Suppressor macrophage (primary cell): ENCODE measurements around the gene VIT.
"Not testable (repeated sequence)": the region's sequence is repeated elsewhere in the genome, so short reads cannot be mapped to it uniquely, and the experiment has no call there.

Experiments used
- DNase-seq, 4 experiments: peaks; one replicate each; pipeline ENCODE4 v3.0.0-alpha.2; 2020 to 2022

The VIT gene

DNA sequence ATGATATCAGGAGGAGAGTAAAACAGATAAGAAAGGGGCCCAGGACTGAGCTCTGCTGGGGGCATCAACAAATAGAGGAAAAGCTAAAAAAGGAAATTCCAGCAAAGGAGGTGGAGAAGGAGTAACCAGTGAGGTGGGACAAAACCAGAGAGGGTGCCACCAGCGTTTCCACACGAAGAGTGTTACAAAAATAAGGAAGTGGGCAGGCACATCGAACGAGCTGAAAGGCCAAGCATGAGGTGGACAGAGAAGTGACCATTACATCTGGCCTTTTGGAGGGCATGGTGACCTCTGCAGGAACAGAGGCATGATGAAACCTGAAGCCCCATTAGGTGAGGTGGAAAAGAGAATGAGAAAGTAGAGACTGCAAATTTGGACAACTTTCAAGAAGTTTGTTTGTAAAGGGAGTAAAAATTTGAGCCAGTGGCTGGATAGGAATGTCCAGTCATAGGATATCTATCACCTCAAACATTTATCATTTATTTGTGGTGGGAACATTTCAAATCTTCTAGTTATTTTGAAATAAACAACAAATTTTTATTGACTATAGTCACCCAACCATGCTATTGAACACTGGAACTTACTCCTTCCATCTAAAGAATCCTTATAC lies 18.4 kb upstream of the VIT start:
- peak; percentile 9 to 54 (median 42) for DNase-seq

DNA sequence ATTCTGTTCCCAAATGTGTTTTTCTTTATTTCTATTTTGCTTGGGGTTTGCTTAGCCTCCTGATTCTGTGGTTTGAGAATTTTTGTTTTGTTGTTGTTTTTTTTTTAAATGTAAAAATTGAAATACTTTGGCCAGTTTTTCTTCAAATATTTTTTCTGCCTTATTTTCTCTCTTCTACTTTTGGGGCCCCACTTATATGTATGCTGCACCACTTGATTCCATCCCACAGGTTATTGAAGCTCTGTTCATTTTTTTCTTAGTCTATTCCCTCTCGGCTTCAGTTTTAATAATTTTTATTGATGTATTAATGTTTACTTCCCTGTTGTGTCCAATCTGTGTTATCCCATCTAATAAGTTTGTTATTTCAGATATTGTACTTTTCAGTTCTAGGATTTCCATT lies 17.7 kb upstream of the VIT start:
- DNase-seq = no peak

DNA sequence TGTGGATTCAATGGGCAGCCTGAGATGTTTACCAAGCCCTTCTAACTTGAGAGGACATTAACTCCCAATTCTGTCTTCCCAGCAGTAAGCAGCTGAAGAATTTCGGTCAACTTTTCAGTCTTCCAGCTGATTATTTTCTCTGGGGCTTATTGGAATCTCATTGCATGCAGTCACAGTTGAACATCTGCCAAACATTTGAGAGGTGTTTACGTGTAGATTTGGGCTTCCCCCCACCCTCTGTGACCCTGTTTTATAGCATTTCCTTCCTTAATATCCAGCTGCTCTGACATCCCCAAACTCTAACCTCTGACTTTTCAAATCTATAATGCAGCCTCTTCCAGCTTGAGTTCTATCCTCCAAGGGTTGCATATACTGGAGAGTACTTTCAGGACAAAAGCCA lies 16.5 kb upstream of the VIT start:
- no peak for DNase-seq

DNA sequence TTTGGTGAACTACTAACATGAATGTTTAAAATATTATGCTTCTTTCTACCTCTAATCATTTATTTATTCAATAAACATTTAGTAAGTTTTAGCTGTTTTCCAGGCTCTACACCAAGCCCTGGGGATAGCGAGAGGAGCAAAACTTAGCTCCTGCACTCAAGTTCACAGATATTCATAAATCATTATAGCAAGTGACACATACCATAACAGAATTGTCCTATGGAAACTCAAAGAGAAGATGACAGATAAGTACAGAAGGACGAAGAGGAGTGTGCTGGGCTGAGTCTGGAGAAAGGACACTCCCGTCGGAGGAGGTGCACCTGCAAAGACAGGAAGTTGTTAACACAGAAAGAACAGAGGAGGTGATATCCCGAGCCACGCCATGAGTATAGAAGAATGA lies 13.9 kb upstream of the VIT start:
- DNase-seq = no peak

DNA sequence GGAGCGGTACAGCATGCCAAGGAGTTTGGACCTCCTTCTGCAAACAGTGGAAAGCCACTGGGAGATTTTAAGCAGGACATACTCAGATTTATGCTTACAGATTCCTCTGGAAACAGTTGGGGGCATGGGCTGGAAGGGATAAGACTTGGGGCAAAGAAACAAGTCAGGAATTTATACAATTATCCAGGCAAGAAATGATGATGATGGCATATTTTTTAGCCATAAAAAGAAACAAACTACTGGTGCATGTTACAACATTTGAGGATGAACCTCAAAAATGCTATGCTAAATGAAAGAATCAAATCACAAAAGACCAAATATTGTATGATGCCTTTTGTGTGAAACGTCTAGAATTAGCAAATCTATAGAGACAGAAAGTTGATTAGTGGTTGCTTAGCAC lies 13.5 kb upstream of the VIT start:
- DNase-seq = no peak

DNA sequence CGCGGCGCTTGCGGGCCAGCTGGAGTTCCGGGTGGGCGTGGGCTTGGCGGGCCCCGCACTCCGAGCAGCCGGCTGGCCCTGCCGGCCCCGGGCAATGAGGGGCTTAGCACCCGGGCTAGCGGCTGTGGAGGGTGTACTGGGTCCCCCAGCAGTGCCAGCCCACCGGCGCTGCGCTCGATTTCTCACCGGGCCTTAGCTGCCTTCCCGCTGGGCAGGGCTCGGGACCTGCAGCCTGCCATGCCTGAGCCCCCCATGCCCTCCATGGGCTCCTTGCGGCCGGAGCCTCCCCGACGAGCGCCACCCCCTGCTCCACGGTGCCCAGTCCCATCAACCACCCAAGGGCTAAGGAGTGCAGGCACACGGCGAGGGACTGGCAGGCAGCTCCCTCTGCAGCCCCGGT lies 8.2 kb upstream of the VIT start:
- DNase-seq = not testable (repeated sequence)

DNA sequence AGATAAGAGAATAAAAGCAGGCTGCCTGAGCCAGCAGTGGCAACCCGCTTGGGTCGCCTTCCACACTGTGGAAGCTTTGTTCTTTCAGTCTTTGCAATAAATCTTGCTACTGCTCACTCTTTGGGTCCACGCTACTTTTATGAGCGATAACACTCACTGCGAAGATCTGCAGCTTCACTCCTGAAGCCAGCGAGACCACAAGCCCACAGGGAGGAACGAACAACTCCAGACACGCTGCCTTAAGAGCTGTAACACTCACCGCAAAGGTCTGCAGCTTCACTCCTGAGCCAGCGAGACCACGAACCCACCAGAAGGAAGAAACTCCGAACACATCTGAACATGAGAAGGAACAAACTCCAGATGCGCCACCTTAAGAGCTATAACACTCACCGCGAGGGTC lies 7.5 kb upstream of the VIT start:
- DNase-seq = not testable (repeated sequence)

DNA sequence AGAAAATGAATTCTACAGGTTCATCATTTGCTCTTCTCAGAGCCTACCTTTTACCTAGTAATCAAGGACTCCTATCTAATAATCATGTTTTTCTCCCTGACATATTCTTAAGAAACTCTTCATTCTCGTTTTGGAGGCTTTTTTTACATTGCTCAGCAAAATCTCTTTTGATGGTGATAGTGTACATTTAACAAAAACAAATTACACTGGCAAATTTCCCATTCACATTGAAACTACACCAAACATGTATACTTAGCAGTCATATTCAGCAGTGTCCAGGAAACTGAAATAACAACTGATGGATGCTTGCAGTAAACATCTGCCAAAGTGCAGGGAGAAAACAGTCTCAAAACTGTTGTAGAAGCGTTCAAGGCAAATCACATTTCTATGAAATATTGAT lies 4.4 kb upstream of the VIT start:
- no peak for DNase-seq

DNA sequence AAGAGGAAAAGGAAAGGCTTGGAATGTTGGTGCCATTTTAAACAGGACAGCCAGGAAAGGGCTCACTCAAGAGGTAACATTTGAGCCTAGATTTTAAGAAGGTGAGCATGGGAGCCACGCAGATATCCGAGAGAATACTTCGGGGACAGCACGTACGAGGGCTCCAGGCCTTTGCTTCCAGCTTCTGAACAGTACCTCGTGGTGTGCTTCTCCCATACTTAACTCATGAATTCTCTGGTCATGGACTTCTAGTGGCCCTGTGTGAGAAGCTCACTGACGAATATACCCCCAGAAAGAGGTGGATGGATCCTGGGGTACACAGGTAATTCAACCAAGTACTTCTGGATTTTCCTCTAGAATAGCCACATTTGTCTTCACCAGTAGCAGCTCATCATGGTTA lies 2.7 kb upstream of the VIT start:
- no peak for DNase-seq

DNA sequence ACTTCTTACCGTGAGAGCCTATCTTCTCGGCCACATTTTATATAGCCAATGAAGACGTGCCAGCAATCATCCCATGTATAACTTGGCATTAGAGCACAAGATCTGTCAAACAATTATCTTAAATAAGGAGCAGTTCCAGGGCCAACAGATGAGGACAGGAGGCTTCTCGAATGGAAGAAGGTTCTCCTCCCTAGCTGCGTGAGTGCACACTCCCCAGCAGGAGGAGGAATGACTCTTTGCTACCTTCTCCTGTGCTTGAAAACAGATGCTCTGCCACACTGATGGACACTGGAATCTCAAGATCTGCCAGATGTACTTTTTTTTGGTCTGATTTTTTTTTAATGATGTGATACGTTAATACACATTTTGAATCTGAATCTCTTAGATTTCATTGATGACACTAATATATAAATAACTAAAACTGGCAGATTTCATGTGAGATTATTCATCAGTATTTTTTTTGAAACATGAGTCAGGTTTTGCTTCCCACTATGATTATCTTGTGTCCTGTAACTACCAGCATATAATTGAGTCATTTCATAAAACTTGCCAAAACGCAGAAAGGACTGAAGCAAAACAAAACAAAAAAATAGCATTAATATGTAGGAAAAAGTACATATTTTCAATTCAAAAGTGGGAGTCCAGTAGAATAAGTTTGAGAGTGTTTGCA lies 626 bp upstream of the VIT start:
- DNase-seq = peak in 3 of 4 experiments; percentile 20 to 47 (median 33)

DNA sequence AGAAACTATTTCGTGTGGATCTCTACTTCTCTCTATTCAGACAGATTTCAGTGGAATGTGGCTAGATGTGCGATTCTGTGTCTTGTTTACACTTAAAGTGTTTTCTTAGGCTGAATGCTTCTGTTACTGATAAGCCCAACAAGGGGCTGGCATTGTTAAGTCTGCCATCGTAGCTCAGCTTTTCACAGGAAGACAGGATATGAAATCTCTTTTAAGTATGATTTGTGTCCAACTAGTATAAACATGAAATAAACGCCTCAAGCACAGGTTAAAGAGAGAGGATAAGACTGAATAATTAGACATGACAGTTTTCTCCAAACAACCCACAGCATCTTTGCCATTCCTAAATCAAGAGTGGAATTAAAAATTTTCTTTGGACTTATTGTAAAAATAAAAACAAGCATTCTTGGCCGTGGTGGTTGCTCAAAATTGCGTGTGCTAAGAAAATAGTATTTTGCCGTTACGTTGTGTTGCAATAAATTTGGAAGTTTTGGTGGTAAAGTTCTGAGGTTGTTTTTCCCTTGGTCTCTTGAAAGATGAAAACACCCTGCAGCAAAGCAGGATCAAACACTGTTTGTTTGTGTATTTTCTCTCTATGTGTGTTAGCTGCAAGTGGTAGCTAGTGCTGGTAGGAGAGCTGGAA lies 1.0 kb downstream of the VIT start:
- DNase-seq = no peak

DNA sequence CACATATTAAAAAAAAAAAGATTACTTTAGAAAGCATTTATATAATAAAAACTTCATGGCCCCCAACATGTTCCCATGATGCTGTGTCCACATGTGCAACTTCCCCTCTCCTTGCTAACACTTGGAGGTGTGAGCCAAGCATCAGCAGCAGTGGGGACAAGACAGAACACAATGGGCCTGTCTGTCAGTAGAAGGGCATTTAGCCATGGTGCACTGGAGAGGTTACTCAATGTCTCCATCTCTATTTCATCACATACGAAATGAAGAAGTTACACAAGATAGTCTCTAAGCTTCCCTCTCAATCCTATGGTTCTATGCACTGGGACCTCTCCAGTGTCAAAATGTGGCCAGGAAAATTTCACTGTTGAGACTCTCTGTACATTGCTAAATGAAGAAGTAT lies 2.5 kb downstream of the VIT start:
- DNase-seq = peak; percentile 66 to 90 (median 81)

DNA sequence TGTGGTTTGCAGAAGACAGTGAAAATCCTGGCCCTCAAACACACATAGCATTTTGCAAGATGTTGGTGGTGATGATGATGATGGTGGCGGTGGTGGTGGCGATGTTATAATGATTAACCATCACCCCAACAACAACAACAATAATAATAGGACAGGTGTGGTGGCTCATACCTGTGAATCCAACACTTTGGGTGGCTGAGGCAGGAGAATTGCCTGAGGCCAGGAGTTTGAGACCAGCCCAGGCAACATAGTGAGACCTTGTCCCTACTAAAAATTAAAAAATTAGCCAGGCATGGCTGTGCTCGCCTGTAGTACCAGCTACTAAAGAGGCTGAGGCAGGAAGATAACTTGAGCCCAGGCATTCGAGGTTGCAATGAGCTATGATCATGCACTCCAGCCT lies 3.8 kb downstream of the VIT start:
- no peak for DNase-seq

DNA sequence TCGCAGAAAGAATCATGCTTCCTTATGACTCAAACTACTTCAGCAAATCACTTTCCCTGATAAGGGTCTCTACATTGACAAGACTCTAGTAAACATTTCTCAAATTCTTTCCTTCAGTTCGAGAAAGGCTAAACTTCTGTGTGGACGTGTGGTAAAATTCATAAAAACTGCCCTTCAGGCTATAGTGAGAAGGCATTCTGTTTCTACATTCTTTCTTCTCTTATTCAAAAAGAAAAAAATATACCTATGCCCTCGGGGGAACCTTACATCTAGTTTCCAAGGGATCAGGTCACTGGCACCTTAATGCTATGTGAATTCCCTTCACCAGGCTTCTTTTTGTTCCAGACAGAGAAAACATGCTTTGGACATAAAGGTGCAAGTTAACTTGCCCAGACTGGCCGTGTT lies 4.9 kb downstream of the VIT start:
- DNase-seq = no peak

DNA sequence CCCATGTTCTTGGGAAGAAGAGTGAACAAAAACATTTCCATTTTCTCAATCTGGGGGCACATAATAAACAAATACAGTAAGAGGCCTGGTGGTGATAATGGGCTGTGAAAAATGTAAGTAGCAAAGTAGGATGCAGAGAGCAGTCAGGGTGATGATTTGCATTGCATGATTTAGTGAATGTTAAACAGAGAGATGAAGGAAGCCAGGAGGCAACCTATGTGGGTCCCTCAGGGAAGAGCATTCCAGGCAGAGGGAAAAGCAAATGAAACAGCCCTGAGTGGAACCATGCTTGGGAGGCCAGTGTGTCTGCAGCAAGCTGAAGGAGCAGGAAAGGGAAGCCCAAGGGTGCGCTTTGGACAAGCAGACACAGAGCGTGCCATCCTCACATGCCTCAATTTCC lies 5.4 kb downstream of the VIT start:
- no peak for DNase-seq

DNA sequence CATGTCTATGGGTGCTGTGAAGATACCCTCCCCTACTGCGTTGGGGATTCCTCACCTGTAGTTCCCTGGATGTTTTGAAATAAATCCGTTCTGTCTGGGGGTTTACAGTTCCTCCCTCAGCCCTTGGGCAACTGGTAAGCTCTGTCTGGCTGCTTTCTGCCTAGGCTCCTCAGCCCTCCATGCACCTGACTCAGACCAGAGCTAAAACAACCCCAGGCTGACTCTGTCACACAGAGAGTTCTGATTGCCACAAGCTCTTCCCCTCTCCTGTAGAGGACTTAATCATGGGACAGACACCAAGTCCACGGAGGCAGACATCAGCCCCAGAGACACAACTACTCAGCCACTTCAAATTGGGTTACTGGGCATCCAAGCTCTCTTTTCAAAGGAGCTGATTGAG lies 6.3 kb downstream of the VIT start:
- DNase-seq = peak in 3 of 4 experiments; percentile 7 to 34 (median 15)

DNA sequence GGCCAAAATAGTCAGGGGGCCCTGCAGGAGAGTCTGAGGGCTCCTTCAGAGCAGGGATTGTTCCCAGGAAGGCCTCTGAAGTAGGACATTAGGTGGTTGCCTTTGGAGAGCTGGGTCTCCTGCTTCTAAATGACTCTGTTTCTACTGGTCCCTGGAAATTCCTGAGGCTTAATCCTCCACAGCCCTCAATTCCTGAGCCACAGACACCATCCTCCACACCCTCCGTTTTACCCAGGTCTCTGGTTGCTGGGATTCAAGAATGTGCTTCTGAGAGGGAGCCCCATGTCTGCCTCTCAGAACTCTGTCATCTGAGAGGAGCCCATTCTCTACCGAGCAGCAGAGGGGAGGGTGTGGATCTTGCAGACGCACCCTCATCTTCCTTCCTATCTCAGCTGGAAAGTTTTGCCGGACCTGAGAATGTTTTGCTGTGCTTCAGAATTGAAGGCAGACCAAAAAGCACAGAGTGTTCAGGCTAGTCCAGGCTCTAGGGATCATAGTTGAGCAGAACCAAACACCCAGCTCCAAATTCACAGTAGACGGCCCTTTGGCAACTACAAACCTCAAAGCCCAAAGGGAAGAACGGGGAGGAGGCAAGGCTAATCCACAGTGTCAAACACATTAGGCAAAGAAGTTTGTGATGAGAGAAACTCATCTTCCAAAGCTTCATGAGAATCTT lies 8.1 kb downstream of the VIT start:
- DNase-seq = no peak

DNA sequence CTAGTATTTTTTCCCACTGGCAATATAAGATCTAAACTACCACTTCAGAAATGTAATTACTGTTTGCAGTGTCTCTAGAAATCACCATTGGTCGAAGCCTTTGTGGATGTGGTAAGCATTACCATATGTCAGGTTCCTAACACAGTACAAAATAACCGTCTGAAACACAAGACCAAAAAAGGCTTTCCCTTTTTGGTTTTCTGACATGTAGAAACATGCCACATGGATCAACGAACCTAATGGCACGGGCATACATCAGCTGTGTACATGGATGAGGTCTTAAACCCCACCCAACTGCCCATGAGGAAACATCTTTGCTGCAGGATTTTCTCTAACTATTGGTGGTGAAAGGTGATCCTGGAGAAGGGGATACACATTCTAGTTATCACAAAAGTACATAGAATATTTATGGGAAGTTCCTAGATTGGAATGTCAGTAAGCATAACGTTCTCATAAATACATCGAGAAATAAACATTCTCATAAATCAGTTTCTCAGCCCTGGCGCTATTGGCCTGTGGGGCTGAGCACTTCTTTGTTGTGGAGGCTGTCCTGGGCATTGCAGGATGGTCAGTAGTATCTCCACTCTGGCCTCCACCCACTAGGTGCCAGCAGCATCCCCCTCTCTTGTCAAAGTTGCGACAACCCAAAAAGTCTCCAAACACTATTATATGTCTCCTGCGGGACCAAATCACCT lies 9.0 kb downstream of the VIT start:
- no peak for DNase-seq

DNA sequence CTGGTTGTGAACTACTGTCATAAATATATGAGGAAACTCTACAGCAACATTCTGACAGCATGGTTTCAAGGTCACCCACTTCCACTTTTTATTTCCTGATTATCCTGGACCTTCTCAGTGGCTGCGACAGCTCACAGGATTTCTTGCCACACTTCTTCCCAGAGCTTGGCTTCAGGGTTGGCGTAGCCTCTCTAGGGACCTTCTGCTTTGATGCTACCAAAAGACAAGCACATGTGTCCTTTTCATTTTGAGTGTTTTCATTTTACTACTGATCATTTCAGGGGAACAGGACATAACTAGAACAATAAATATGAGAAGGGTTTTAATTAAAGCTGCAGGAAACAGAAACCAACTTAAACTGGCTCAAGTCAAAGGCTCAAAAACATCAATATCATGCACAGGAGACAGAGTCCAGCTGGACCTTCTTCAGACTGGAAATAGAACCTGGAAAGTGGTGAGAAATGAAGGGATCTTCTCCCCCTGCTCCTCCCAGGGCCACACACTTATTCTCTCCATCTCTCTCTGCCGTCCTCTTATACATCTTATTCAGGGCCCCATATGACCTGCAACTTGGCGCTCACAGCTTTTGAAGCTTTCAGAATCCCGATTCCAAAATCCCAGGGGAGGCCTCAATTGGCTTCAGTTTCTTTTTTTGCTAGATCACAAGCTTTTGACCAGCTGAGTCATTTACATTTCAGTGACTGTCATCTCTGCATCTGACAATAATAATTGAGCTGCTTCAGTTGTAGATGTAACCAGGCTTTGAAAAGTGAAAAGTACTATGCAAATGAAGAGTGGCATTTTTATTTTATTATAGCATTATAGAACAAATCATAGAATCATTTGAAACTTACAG lies 9.7 kb downstream of the VIT start:
- DNase-seq = peak; percentile 56 to 74 (median 70)

DNA sequence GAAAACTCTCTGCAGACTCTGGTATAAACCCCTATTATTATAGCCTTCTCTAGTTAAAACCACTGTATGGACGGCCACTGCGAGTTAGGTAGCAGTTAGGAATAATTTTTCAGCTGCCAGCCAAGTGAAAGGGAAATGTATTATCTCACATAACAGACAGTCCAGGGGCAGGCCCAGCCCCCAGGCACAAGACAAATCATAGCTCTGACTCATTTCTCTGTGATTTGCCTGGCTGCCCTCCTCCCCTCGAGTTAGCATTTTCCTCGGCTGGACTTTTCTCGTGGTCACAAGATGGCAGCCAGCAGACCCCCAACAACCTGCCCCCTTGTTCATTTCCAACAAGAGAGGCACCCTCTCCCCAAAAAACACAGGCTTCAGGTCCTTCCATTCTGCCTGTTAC lies 10.5 kb downstream of the VIT start:
- peak in 1 of 4 experiments; percentile 19 for DNase-seq

DNA sequence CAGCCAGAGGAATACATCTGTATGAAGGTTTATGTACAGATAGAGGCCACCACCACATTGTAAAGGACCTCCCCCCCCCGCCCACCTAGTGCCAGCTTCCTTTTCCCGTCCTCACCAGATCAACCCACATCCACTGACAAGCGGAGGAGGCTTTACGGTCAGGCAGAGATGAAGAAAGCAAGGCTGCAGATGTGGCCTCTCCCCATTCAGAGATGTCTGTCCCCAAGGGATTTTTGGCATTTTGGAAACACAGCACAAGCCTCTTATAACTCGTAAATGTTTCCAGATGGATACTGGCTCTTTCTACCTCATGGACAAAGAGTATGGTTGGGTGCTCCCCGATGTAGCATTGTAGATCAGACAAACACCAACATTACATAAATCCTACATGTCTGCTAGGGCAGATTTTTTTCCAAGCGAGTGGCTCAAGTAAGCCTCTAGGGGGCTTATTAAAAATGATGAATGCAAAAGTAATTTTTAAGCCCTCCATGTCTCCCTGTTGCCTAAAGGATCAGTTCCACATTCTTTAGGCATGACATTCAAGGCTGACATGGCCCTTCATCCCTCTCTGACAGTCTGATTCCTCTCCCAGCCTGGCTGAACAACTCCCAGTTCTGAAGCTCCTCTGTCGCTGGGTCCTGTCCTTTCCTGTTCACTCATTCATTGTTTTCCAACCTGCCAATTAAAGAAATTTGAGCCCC lies 11.7 kb downstream of the VIT start:
- peak; percentile 41 to 67 (median 61) for DNase-seq
